Measurements from ENCODE around the gene SMIM29.
A peak's percentile ranks its signal among the peaks of the same experiment; 100 is the strongest.
"Not testable (repeated sequence)": the region's sequence is repeated elsewhere in the genome, so short reads cannot be mapped to it uniquely, and the experiment has no call there.

The SMIM29 gene

DNA sequence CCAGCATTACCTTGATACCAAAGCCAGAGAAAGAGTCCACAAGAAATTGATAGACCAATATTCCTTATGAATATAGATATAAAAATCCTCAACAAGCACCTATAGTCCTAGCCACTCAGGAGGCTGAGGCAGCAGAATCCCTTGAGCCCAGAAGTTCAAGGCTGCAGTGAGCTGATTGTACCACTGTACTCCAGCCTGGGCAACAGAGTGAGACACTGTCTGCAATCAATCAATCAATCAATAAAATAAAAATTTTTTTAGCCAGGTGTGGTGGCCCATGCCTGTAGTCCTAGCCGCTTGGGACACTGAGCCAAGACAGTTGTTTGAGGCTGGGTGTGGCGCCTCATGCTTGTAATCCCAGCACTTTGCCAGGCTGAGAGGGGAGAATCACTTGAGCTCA is 18.9 kb upstream of the SMIM29 start:
- DNase-seq, result no peak

DNA sequence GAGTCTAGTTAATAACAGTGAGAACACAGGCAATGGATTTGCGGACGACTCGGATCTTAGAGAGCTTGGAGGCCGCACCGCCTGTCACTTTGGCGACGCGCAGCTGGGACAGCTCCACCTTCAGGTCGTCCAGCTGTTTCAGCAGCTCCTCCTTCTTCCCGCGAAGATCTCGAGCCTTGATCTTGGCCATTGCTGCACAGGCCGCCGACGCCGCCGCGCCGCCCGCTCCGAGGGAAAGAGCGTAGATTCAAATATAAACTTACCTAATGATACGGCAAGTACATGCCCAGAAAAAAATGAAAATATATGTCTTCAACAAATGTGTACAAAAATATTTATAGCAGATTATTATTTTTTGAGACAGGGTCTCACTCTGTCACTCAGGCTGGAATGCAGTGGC is 14.7 kb upstream of the SMIM29 start:
- DNase-seq, result not testable (repeated sequence)

DNA sequence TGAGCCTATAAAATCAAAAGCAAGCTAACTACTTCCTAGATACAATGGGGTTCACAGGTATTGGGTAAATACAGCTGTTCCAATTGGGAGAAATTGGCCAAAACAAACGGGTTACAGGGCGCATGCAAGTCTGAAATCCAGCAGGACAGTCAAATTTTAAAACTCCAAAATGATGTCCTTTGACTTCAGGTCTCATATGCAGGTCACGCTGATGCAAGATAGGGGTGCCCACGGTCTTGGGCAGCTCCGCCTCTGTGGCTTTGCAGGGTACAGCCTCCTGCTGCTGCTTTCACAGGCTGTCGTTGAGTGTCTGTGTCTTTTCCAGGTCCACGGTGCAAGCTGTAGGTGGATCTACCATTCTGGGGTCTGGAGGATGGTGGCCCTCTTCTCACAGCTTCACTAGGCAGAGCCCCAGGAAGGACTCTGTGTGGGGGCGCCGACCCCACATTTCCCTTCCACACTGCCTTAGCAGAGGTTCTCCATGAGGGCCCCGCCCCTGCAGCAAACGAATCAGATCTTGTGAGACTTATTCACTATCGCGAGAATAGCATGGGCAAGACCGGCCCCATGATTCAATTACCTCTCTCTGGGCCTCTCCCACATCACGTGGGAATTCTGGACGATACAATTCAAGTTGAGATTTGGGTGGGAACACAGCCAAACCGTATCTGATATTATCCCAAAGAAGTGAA is 11.9 kb upstream of the SMIM29 start:
- no peak for DNase-seq

DNA sequence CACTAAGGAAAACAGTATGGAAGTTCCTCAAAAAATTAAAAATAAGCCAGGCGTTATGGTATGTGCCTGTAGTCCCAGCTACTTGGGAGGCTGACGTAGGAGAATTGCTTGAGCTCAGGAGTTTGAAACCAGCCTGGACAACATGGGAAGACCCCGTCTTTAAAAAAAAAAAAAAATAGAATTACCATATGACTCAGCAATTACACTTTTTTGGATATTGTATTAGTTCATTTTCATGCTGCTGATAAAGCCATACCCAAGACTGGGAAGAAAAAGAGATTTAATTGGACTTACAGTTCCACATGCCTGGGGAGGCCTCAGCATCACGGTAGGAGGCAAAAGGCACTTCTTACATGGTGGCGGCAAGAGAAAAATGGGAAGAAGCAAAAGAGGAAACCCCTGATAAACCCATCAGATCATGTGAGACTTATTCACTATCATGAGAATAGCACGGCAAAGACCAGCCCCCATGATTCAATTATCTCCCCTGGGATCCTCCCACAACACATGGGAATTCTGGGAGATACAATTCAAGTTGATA is 10.8 kb upstream of the SMIM29 start:
- DNase-seq, result no peak

DNA sequence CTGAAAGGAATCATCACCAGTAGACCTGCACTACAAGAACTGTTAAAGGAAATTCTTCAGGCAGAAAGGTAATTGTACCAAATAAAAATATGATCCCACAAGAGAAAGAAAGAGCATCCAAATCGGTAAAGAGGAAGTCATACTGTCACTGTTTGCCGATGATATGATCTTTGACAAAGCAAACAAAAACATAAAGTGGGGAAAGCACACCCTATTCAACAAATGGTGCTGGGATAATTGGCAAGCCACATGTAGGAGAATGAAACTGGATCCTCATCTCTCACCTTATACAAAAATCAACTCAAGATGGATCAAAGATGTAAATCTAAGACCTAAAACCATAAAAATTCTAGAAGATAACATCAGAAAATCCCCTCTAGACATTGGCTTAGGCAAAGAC is 3.6 kb upstream of the SMIM29 start:
- not testable (repeated sequence) for DNase-seq

DNA sequence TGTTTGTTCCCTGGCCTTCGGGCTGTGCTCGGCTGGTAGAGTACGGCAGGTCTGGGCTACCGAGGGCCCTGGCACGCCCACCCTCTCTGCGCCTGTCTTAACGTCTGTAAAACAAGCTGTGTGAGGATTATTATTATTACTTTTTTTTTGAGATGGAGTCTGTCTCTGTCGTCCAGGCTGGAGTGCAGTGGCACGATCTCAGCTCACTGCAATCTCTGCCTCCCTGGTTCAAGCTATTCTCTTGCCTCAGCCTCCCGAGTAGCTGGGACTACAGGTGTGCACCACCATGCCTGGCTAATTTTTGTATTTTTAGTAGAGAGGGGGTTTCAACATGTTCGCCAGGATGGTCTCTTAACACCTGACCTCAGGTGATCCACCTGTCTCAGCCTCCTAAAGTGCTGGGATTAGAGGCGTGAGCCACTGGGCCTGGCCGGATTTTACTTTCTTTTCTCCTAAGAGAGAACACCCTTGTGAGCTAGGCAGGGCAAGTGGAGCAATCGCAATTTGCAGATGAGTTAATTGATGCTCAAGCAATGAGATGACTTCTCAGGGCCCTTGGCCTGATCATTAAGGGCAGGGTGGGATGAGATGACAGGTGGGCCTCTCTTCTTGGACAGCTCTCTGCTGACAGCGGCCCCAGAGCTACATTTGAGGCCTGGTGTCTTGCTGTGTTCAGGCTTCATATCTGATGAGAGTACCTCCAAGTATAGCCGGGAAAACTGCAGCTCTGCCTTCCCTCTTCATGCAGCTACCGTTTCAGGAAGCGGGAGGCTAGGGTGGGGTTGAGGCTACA is 859 bp upstream of the SMIM29 start:
- no peak for DNase-seq

DNA sequence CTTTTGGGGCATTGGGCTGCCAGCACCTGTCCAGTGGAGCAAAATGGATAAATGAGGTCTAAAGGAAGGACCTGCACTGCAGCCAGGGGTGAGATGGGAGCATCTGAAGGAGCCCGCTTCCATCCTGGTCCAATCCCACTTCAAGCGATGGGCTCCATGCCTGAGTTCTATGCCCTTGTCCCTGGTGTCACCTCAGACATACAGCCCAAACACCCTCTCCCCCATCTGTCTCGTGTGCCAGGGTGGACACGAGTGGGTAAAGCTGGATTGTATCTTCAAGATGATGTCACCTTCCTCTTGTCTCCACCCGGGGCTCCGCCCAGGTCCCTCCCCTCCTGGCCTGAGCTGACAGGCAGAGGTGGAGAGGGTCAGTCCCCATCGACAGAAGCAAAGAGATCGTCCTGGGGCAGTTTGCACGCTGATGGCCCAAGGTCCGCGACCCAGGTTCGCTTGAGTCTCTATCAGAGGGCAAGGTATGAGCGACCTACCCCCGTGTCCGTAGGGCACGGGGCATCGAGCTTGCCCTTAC is 544 bp downstream of the SMIM29 start:
- DNase-seq, result no peak

DNA sequence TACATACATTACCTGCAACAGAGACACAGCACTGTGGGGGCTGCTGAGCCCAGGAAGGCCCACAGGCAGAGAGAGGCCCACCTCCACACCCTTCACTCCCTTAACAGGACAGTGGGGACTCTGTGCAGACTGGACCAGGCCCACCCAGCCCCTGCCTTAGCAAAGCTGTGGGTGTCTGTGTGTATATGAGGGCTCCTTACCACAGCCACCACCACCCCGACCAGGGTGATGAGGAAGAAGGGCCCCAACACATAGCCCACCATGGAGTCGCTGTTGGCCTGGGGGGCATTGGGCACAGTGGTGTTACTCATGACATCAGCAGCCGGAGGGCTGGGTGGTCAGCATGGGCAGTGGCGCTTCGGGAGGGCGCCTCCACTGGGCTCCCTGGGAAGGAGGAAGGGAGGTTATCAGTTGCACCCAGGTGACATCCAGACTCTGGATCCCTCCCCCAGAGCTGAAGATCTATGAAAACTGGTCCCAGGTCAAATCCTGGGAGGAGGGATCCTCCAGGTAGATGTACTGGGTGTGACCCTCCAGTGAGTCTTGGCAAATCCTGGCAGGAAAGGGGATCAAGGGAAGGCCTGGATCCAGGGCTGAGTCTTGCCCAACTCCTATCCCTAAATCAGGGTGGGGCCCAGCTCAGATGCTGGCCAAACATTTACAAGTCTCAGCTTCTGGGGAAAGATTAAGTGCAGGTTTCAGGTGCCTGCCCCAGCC is 1.2 kb downstream of the SMIM29 start:
- DNase-seq, result no peak

DNA sequence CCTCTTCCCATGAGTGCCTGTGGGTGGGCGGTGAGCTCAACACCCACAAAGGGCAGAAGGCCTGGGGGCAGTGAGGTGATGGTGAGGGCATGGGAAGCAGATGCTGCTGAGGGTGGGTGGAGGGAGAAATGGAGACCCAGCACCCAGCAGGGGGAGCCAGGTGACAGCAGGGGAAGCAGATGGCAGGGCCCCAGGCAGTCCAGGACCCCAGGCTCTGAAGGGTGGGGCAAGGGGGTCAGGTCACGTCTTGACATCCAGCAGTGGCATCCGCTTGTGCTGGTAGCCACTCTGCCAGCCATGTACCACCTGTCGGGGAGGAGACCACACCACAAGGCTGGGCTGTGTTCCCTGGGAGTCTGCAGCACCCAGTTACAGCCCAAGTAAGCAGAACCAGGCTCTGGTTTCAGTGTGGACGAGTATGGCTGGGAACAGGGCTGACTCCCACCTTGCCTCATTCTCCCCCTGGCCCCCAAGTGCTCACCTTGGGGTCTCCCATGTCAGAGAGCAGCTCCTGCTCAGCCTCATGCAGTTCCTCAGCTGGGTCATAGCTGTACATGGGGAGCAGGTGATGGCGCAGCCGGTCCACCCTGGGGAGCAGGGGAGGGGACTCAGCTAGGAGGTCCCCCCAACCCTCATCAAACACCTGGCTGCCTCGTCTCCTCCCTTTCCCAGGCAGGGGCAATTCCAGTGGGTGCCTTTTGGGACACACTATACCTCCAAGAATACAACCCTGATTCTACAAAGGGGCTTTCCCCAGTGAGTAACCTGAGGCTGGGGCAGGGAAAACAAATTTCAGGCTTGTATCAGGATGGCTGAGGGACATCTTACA is 2.0 kb downstream of the SMIM29 start:
- peak; percentile 6 for DNase-seq

DNA sequence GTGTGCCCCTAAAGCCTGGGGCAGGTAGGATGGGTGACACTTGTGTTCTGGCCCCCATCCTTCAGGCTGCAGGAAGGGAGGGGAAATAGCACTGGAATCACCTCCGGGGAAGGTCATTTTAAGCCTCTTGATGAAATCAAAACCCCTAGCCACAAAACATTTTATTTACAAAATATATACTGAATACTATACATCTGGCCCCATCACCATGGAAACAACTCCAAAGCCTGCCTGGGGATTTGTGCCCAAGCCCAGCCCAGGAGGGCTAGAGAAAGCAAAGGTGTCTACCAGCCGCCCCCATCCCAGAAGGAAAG is 2.6 kb downstream of the SMIM29 start:
- DNase-seq, result no peak

DNA sequence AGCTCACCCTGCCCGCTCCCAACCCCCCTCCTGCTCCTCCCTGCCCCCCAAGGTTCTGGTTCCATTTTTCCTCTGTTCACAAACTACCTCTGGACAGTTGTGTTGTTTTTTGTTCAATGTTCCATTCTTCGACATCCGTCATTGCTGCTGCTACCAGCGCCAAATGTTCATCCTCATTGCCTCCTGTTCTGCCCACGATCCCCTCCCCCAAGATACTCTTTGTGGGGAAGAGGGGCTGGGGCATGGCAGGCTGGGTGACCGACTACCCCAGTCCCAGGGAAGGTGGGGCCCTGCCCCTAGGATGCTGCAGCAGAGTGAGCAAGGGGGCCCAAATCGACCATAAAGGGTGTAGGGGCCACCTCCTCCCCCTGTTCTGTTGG is 3.1 kb downstream of the SMIM29 start:
- not testable (repeated sequence) for DNase-seq

DNA sequence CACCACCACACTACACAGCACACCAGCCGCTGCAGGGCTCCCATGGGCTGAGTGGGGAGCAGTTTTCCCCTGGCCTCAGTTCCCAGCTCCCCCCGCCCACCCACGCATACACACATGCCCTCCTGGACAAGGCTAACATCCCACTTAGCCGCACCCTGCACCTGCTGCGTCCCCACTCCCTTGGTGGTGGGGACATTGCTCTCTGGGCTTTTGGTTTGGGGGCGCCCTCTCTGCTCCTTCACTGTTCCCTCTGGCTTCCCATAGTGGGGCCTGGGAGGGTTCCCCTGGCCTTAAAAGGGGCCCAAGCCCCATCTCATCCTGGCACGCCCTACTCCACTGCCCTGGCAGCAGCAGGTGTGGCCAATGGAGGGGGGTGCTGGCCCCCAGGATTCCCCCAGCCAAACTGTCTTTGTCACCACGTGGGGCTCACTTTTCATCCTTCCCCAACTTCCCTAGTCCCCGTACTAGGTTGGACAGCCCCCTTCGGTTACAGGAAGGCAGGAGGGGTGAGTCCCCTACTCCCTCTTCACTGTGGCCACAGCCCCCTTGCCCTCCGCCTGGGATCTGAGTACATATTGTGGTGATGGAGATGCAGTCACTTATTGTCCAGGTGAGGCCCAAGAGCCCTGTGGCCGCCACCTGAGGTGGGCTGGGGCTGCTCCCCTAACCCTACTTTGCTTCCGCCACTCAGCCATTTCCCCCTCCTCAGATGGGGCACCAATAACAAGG is 3.6 kb downstream of the SMIM29 start:
- DNase-seq, result not testable (repeated sequence)

DNA sequence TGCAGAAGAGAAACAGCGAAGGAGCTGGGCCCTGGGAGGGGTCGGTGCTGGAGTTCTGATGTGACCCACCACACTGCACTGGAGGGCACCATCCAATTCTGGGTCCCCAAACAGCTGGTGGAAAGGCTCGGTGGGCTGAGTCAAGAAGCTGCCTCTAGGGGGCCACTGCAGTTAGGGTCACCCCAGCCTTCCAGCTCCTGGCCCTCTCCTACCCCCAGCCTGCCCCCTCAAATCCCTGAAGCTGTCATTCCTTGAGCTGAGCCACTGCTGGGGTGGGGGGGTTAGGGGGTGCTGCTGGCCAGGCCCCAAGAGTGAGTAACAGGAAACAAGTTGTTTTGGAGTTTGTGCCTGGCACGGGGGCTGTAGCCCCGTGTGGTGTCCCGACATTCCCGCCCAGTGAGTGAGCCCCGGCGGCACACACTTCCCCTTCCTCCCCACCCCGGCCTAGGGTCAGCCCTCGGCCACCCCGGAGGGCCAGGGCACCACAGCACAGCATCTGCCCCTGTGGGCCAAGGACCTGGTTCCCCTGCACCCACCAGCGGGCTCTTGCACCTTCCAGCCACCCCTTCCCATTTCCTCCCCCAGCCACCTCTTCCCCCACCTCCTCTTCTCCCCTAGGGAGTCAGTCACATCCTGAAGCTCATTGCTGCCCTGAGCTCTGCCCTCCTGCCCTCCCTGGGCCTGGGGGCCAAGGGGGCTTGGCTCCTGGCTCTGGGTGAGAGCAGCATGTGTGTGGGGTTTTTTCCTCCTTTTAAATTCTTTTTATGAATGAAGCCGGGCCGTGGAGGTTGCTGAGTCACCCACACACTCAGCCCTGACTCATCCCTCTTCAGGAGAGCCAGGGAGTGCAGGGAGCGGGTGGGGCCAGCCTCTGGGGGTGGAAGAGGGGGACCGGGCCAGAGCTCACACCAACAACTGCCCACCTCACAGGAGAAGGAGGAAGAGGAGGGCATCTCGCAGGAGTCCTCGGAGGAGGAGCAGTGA is 4.6 kb downstream of the SMIM29 start:
- DNase-seq, result no peak

DNA sequence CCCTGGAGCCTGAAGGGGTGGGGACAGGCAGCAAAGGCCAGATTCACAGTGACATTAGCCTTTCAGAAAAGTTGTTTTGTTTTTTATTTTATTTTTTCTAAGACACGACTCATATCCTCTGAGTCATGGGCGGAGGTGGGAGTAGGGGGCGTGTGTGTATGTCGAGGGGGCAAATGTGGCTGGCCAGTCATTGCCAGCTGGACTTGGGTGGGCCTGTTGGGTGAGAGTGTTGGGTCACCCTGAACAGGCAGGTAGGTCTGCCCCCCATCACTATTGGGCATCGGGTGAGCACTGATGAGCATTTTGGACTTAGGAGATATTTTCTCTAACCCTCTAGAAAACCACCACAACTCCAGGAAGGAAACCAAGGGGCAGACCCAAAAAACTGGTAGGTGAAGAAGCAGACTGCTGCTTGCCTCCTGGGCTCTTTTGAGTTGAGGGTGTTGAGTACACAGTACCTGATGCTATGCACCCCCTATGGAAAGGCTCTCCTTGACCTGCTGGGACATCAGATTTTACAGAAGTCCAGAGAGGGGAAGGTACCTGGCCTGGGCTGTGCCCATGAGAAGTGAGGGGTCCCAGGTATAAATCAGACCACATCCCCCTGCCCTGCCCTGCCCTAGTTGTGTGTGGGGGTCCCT is 5.6 kb downstream of the SMIM29 start:
- DNase-seq, result no peak

DNA sequence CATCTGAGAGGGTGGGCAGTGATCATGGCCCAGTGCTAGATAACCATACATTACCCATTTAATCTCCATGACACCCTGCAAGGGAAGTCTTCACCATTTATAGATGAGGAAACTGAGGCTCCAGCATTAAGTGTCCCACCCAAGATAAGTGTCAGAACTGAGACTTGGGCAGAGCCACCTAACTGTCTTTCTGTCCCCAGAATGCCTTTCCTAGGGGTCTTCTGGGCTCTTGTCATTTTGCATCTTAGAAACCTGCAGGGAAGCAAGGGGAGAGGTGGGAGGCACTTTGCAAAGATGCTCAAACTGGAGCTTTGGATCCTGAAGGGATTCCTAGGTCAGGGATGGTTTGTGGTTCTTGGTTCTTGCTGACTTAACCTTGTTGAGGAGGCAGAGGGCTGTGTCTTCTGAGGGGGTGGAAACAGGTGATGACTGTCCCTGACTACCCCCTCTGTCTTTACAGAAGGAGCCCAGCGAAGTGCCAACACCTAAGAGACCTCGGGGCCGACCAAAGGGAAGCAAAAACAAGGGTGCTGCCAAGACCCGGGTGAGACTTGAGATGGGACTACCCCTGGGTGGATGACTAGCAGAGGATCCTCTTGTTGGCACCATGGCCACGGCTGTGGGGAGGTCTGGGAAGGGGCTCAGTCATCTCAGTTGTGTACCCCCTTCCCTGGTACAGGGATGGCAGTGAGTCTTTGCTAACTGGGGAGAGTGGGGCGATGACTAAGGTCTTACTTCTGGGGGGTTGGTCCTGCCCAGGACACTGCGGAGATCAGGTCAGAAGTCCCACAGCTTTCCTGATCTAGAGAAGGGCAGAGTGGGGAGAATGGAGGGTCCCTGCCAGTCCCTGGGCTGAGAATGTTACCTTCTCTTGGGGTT is 6.3 kb downstream of the SMIM29 start:
- DNase-seq, result no peak

DNA sequence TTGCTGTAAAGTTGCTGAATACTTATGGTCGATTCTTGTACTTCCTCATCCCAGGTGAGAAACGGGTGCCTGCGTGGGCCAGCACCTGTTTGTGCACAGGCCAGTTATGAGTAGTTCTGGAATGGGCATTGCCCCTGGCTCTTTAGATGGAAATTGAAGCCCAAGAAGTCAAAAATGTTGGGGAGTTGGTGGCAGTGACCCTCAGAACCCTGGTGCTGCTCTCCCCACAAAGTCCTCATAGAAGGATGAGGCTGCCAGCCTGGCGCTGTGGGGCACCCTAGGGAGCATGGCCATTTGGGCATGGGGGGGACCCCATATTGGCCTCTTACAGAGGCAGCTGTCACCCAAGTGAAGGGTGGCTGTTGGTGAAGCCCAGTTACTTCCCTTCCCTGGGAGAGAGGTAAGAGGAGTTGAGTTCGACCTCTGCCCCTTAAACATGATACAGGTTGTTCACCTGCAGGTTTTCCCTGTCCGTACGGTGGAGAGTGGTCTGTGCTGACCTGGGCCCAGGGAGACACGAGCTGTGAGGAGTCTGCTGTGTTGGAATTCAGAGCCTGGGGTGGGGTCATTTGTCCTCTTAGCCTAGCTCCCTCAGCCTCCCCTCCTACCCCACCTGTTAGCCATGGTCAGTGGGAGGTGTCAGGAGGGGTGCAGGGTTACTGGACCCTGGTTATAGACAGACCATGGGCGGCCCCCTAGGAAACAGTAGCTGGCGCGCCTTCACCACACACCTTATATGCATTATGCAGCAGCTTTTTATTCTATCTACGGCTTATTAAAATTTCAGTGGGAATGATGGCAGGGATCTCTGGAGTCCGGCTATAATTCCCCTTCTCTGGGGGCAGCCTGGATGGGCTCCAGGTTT is 7.2 kb downstream of the SMIM29 start:
- DNase-seq, result no peak

DNA sequence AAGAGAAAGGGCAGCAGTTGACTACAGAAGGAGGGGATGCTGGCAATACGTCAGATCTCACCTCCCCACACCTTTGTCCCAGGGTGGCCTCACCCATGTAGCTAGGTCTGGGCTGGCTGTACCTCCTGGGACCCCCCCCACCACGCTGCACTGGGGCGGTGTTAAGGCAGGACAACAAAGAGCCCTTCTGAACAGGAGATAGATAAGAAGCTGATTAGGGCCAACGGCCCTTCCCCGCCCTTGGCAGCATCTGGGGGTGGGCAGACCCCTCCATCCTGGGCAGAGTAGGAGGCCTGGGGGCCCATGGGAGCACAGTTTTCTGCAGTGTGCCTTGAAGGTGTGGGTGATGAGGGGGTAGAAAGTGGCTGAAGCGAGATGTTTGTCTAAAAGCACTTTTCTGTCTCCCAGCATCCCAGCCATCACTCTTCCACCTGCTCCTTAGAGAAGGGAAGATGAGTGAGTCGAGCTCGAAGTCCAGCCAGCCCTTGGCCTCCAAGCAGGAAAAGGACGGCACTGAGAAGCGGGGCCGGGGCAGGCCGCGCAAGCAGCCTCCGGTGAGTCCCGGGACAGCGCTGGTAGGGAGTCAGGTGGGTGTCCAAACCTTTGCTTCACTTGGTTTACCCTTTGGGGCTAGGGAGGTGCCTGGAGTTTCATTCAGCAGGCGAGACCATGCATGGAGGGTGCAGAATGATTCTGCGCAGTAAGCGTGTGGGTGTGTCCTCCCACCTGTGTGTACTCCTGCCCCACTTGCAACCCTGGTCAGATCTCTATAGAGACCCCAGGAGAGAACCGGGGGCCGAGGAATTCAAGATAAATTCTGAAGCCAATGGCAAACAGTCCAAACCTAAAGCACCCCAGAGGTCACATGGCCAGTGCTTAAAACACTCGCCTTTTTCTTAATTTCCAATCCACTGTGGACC is 8.2 kb downstream of the SMIM29 start:
- no peak for DNase-seq
